Brain microvascular endothelial cell (primary cell): ENCODE measurements around the gene RNF213.

Experiments
- DNase-seq: peaks from one replicate; pipeline ENCODE4 v3.0.0-alpha.2; 2020
- H3K27ac ChIP-seq: fragments of 250-450 bp; sonication (Bioruptor Pico); 2 replicates; pipeline ENCODE4 v1.5.1; 2020; ENCODE audit warnings: mild to moderate bottlenecking, moderate library complexity
- H3K27me3 ChIP-seq: fragments of 250-450 bp; sonication (Bioruptor Pico); replicated peaks from 2 replicates; pipeline ENCODE4 v1.5.1; 2020; ENCODE audit warnings: mild to moderate bottlenecking
- H3K36me3 ChIP-seq: fragments of 250-450 bp; sonication (Bioruptor Pico); replicated peaks from 2 replicates; pipeline ENCODE4 v1.5.1; 2020; ENCODE audit warnings: mild to moderate bottlenecking
- H3K4me3 ChIP-seq: 2 replicates; pipeline ENCODE4 v1.5.1; 2011; ENCODE audit warnings: low read depth, mild to moderate bottlenecking, control low read depth, low read length, moderate library complexity
- CTCF ChIP-seq: IDR thresholded peaks from 2 replicates; pipeline ENCODE4 v1.5.1; 2011; ENCODE audit warnings: low read depth, mild to moderate bottlenecking, moderate library complexity, low read length, control low read depth, inconsistent platforms; ENCODE audit errors: missing control alignments
- in situ Hi-C: cut with HindIII; loops from 2 replicates; pipeline ENCODE4 v1.10.0; 2017; ENCODE audit warnings: low sequenced_read_pairs, low pct_ligation_motif_present

The RNF213 gene

GRCh38 chr17:80232438-80232837 lies 28.2 kb upstream of the RNF213 start:
- Histone ChIP-seq H3K27ac (no peak overlapping the region), H3K36me3 (no peaks in the 10 kb centered on the region), H3K27me3 (no peaks in the 10 kb centered on the region), H3K4me3 (no peak overlapping the region)
- TF ChIP-seq CTCF: no peak
- in situ Hi-C loops: no loop called here
- no peak for DNase-seq

GRCh38 chr17:80233202-80233601 lies 27.4 kb upstream of the RNF213 start:
- H3K36me3 ChIP-seq: no peaks in the 10 kb centered on the region
- TF ChIP-seq CTCF: no peak
- DNase-seq: no peak
- H3K27me3 ChIP-seq: no peaks in the 10 kb centered on the region
- in situ Hi-C loops: no loop called here
- no peak overlapping the region for H3K4me3 ChIP-seq
- H3K27ac ChIP-seq: no peak overlapping the region

- H3K27me3 ChIP-seq: no peaks in the 10 kb centered on the region
- H3K27ac ChIP-seq: no peak overlapping the region
- DNase-seq: no peak
- H3K4me3 ChIP-seq: no peak overlapping the region
- TF ChIP-seq CTCF: no peak
- in situ Hi-C loops: no loop called here
- no peaks in the 10 kb centered on the region for H3K36me3 ChIP-seq
These were observed 23.7 kb upstream of the RNF213 start for GRCh38 chr17:80236911-80237310.

DNA sequence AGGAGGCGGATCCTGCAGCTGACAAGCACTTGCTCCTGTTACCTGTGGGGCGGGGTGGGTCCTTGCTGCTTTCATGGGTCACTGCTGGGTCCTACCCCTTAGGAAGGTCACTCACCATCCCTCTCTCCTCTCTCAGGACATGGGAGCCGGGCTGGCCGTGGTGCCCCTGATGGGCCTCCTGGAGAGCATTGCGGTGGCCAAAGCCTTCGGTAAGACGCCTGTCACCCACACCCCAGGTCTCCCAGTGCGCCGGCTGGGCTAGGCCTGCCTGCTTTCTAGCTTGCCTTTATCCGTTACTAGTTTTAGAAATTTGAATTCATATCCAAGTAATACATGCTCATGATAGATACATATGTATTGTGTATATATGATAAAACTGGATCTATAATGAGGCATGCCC lies 23.3 kb upstream of the RNF213 start:
- peaks cover 2% of the 10 kb centered on the region for H3K36me3 ChIP-seq
- in situ Hi-C loops: no loop called here
- TF ChIP-seq CTCF: no peak
- H3K27ac ChIP-seq: no peak overlapping the region
- no peak for DNase-seq
- no peak overlapping the region for H3K4me3 ChIP-seq
- no peaks in the 10 kb centered on the region for H3K27me3 ChIP-seq

- in situ Hi-C loops: no loop called here
- DNase-seq: no peak
- no peak for TF ChIP-seq CTCF
These were observed 18.1 kb upstream of the RNF213 start for GRCh38 chr17:80242505-80242904.

More at GRCh38 chr17:80242505-80242904, 18.1 kb upstream of the RNF213 start:
- Histone ChIP-seq H3K27ac (no peak overlapping the region), H3K36me3 (peaks cover 2% of the 10 kb centered on the region), H3K4me3 (no peak overlapping the region), H3K27me3 (no peaks in the 10 kb centered on the region)
